Superior temporal gyrus (tissue), 1 donor: ENCODE results near the gene C2orf49.

Experiments used
- DNase-seq: peaks from one replicate; pipeline ENCODE4 v3.0.0-alpha.2; 2016; ENCODE audit errors: extremely low spot score

The C2orf49 gene

DNA sequence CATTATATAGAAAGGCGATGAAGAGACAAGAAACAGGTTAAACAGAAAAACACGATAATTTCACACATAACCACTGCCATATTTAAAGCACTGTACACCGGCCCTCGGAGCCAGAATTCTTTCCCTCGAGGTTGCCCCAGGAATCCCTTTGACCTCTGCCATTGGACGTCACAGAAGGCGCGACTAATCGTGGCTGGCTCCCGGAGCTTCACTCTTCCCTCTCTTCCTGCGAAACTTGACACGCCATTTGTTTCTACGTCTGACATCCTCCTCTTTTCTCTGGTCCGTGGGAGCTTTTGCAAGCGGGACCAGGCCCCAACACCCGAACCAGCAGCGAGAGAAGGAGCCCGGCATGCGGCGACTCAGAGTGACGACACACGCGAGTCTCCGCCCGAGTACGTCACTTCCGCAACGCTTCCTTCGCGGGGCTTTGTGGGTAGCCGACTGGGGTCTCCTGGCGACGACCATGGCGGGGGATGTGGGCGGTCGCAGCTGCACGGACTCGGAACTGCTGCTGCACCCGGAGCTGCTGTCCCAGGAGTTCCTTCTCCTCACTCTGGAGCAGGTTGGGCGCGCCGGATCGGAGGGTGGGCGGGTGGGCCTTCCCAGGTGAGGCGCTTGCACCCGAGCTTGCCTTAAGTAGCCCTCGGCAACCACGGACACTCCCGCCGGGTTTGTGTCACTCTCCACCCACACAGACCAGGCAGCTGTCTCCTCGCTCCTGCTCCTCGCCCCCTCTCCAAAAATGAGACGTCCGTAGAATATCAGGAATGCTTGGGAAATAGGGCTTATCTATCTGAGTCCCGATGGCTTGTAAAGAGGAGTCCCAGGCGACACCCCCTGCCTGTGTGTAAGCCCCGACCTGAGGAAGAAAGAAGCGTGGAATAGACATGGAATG, at the start of gene C2orf49:
TSS of gene C2orf49 (plus strand) at position 419 of the 898 bp plus-strand sequence. CDS start at position 467, 48 bp downstream.
- DNase-seq: peak; percentile 92

DNA sequence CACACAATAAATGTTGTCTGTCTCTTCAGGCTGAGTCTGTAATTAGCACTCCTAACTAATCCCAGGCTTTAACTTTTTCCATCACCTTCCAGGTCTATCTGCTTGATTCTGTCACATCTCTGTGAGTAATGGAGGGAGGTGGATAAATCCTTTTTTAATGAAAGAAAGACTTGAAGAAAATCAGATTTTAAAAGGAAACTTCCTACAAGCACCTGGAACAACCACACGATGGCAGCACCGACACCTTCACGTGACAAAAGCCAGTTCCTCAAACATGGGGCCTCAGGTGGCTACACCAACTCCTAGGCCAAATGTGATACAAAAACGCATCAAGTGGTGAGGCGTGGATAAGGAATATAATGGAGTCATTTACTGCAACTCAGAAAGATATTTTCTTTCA, 49.6 kb upstream of the C2orf49 start:
- no peak for DNase-seq

GRCh38 chr2:105288133-105288532, 49.2 kb upstream of the C2orf49 start:
- no peak for DNase-seq

- no peak for DNase-seq
These were observed 46.2 kb upstream of the C2orf49 start for GRCh38 chr2:105290981-105291660.

- DNase-seq: no peak
These were observed 45.4 kb upstream of the C2orf49 start for GRCh38 chr2:105291981-105292380.

- DNase-seq: no peak
These were observed 43.3 kb upstream of the C2orf49 start for GRCh38 chr2:105294046-105294445.

GRCh38 chr2:105294844-105295481, 42.4 kb upstream of the C2orf49 start:
- peak; percentile 88 for DNase-seq

- no peak for DNase-seq
These were observed 41.2 kb upstream of the C2orf49 start for GRCh38 chr2:105296017-105296611.

- no peak for DNase-seq
These were observed 40.1 kb upstream of the C2orf49 start for GRCh38 chr2:105297216-105297615.

GRCh38 chr2:105298017-105298416, 39.3 kb upstream of the C2orf49 start:
- DNase-seq: no peak

GRCh38 chr2:105299290-105299689, 38.0 kb upstream of the C2orf49 start:
- no peak for DNase-seq

DNA sequence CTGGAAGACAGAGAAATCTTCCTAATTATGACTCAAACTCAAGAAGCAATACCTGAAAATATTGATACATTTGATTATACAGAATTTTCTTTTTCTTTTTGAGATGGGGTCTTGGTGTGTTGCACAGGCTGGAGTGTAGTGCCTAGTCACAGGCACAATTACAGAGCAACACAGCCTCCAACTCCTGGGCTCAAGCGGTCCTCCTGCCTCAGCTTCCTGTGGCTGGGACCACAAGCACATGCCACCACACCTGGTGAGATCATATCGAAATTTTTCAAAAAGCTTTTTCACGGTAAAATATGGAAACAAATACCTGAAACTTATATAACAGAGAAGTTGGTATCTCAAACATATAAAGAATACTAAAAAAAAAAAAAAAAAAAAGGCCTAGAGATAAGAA, 35.7 kb upstream of the C2orf49 start:
- no peak for DNase-seq

DNA sequence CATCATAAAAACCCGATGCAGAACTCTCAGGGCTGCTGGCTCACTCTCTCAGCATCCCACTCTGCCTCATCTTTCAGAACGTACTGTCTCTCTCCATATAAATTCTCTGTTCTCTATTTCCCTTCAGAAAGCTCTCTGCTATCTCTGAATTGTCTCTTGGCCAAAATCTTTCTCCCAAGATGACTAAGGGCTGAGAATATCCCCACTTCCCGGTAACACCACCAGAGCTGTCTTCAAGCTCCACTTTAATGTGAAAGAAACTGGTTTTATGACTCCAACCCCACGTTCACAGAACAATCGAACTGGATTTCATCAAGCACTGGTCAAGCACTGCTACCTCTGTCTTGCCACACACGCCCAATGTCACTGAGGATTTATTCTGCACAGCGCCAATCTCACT, 30.2 kb upstream of the C2orf49 start:
- no peak for DNase-seq

DNA sequence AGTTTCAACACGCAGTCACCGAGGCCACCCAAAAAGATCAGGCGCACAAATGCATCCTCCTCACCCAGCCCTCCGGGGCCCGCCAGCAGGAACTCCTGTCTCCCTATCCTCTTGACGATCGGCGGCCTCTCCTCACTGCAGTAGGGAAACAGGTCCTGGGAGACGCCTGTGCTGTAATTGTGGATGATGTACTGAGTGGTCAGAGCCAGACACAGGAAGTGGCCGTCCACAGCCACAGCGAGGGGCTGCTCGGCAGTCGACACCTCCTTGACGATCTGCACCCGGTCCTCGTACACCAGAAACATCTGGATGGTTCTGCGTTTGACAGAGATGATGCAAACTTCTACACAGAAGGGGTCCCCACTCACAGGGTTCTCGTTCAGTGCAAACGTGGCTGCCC, 29.8 kb upstream of the C2orf49 start:
- no peak for DNase-seq

GRCh38 chr2:105307962-105308361, 29.4 kb upstream of the C2orf49 start:
- DNase-seq: no peak

- peak; percentile 46 for DNase-seq
These were observed 28.8 kb upstream of the C2orf49 start for GRCh38 chr2:105308382-105309146.

GRCh38 chr2:105309147-105309545, 28.2 kb upstream of the C2orf49 start:
- peak; percentile 60 for DNase-seq

DNA sequence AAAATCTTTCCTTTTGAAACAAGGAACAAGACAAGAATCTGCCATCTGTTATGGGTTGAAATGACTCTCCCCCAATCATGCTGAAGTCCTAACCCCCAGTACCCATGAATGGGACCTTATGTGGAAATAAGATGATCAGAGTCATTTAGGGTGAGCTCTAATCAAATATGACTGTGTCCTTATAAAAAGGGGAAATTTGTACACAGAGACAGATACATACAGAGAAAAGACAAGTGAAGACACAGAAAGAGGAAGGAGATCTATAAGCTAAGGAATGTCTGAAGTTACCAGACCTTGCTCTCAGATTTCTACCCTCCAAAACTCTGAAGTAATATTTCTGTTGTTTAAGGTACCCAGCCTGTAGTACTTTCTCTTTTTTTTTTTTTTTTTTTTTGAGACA, 23.5 kb upstream of the C2orf49 start:
- DNase-seq: no peak

GRCh38 chr2:105315314-105315713, 22.0 kb upstream of the C2orf49 start:
- DNase-seq: no peak

DNA sequence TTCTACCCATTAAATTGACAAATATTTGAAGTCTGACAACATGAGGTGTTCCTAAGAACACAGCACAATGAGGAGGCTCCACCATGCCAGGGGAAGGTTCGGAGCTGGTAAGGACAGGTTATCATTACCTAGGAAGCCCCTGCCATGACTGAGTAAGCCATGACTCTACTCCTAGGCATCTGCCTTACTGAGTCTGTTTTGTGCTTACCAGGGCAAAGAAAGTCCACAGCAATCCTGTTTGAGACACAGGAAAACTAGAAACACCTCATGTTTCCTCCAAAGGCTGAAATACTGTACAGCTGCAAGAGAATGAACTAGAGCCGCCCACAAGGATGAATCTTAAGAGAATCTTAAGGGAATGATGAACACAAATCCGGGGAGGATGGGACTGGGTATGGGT, 19.4 kb upstream of the C2orf49 start:
- no peak for DNase-seq

- DNase-seq: no peak
These were observed 16.6 kb upstream of the C2orf49 start for GRCh38 chr2:105320651-105321215.
